Activated CD4-positive, alpha-beta T cell treated with anti-CD3 and anti-CD28 coated beads for 36 hours (primary cell): Measurements from ENCODE around the gene DNASE1L3. TPM values are rescaled to one million over a fixed set of nuclear protein-coding genes. Genes with fewer than 3 reads are reported as not detected.

Experiments
- ATAC-seq: fragments of 200-7000 bp; cut with Tn5 transposase; one replicate; pipeline ENCODE4 v1.10.0; 2021; ENCODE audit warnings: mild to moderate bottlenecking, moderate library complexity
- CTCF ChIA-PET: fragments of 350-600 bp; sonication (Branson Sonifier 250); formaldehyde crosslinking; loops from one replicate; lab custom pipeline; 2021; ENCODE audit warnings: antibody characterized with exemption; lab: Charles Lee
- POLR2A ChIA-PET: fragments of 350-600 bp; sonication (Branson Sonifier 250); formaldehyde crosslinking; loops from one replicate; lab custom pipeline; 2021; ENCODE audit warnings: antibody characterized with exemption, inconsistent platforms; lab: Charles Lee
- DNase-seq: peaks from one replicate; pipeline ENCODE4 v3.0.0-alpha.2; 2020
- H3K27ac Mint-ChIP-seq: one replicate; pipeline ENCODE4 v1.8.0; 2021; ENCODE audit warnings: mixed read lengths
- H3K27me3 Mint-ChIP-seq: one replicate; pipeline ENCODE4 v1.8.0; 2021; ENCODE audit warnings: mixed read lengths
- H3K36me3 Mint-ChIP-seq: one replicate; pipeline ENCODE4 v1.8.0; 2021; ENCODE audit warnings: low read depth, mixed read lengths
- H3K4me1 Mint-ChIP-seq: one replicate; pipeline ENCODE4 v1.8.0; 2021; ENCODE audit warnings: mixed read lengths
- H3K4me3 Mint-ChIP-seq: one replicate; pipeline ENCODE4 v1.8.0; 2021; ENCODE audit warnings: mild to moderate bottlenecking, moderate library complexity, mixed read lengths
- H3K9me3 Mint-ChIP-seq: one replicate; pipeline ENCODE4 v1.8.0; 2021; ENCODE audit warnings: low read depth, mixed read lengths
- intact Hi-C, 2 experiments: fragments of 100-400 bp; cut with DNase I in 1 of 2; cut with micrococcal nuclease in 1 of 2; formaldehyde crosslinking; loops; one replicate each; pipeline versions ENCODE4 v1.14.2 to v1.15.1; 2022 to 2024; cut with DNase I, micrococcal nuclease
- total RNA-seq, 2 experiments: library from RNA; stranded (reverse); gene quantifications; one replicate each; pipeline ENCODE4 v1.2.3, GENCODE V29; 2021

Gene DNASE1L3
- total RNA-seq, 2 experiments from 2014 or later: not detected

DNA sequence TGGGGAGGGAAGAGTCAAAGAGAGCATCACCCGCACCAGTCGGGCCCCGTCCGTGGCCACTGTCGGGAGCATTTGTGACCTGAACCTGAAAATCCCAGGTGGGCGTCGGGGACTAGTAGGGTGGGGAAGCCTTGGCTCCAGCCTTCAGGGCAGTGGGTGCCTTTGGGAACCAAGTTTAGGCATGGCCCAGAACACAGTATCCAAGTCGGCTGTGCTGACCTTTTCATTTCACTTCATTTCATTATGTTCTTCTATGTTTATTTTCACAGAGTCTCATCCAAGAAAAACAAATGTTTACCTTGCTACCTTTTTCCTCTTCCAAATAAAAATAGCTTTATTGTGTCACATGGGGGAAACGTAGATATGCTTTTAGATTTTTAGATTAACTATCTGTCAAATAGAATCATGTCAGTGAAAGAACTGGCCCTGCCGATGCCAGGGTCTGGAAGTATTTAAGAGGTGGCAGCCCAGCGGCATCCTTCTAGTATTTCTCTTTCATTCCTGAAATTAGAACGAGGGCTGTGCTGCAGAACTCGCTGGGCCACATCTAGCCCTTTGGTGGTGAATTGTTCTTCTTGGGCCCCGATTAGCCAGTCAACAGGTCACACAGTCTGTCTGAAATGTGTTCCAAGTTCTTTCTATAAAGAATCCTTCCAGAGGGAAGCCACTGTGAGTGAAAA lies 60.5 kb downstream of the DNASE1L3 start:
- H3K27me3 Mint-ChIP-seq: no peaks in the 10 kb centered on the region
- intact Hi-C loops: no loop called here
- no peak overlapping the region for H3K27ac Mint-ChIP-seq
- no peaks in the 10 kb centered on the region for H3K9me3 Mint-ChIP-seq
- no peaks in the 10 kb centered on the region for H3K4me1 Mint-ChIP-seq
- ChIA-PET POLR2A (no interaction called here), CTCF (interaction anchor here (0.7 to 1.8 kb wide), 5 partner anchors 11 to 110 kb away, joined by 3 to 5 read pairs (median 4); no protein-coding TSS in a partner anchor)
- H3K4me3 Mint-ChIP-seq: no peak overlapping the region
- no peak for ATAC-seq
- no peak for DNase-seq
- H3K36me3 Mint-ChIP-seq: peaks cover 23% of the 10 kb centered on the region

DNA sequence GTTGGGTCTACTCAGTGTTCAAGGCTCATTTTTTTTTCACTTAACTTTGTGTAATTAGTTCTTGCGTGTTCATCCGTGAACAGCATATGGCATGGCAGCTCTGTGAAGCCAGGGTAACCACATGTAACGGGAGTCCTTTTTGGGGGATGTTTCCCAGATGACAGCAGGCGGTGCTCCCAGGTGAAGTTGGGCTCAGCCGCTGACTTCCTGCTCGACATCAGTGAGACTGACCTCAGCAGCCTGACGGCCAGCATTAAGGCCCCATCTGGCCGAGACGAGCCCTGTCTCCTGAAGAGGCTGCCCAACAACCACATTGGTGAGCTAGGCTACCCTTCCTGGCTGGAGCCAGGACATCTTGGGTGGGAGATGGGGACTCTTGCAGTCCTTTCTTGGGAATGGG lies 62.7 kb downstream of the DNASE1L3 start:
- H3K4me3 Mint-ChIP-seq: no peak overlapping the region
- POLR2A ChIA-PET: no interaction called here
- no peaks in the 10 kb centered on the region for H3K4me1 Mint-ChIP-seq
- ATAC-seq (no peak), DNase-seq (no peak)
- intact Hi-C loops: no loop called here
- CTCF ChIA-PET: interaction anchor here (1.0 kb wide), 1 partner anchor 21 kb away, joined by 3 read pairs; no protein-coding TSS in a partner anchor
- peaks cover 24% of the 10 kb centered on the region for H3K36me3 Mint-ChIP-seq
- no peaks in the 10 kb centered on the region for H3K27me3 Mint-ChIP-seq
- H3K9me3 Mint-ChIP-seq: no peaks in the 10 kb centered on the region
- H3K27ac Mint-ChIP-seq: no peak overlapping the region

DNA sequence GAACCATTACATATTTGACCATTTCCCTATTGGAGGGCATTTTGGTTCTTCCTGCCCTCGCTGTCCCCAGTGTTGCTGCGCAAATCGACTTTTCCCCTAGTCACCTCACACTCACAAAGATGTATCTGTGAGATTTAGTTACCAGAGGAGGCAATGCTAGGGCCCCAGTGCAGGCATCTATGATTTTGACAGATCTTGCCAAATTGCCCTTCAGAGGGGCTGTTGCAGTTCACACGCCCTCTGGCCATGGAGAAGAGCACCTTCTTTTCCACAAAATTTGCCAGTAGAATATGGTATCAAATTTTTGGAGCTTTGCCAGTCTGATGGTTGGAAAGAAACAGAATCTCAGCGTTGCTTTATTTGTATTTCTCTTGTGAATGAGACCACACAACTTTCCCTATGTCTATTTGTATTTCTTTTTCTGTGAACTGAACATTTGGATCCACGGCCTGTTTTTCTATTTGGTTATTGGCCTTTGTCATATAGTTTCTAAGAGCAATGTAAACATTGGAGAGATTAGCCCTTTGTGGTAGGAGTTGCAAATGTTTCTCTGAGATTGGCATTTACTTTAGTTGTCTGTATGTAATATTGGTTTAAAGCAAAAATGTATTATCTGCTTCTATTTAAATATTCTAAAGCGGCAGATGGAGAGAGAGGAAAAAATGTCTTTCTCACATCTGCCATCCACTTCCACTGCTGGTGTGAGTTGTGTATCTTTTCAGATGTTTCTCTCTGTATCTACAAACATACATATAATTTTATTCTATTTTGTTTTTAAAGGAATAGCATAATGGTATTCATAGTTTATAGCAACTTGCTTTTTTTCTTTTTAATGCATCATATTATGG lies 66.1 kb downstream of the DNASE1L3 start:
- Mint-ChIP-seq H3K36me3 (peaks cover 20% of the 10 kb centered on the region), H3K9me3 (no peaks in the 10 kb centered on the region), H3K4me1 (no peaks in the 10 kb centered on the region), H3K4me3 (no peak overlapping the region), H3K27me3 (no peaks in the 10 kb centered on the region), H3K27ac (no peak overlapping the region)
- ChIA-PET POLR2A (no interaction called here), CTCF (no interaction called here)
- ATAC-seq (no peak), DNase-seq (no peak)
- intact Hi-C loops: no loop called here

- CTCF ChIA-PET: no interaction called here
- Mint-ChIP-seq H3K9me3 (no peaks in the 10 kb centered on the region), H3K36me3 (peaks cover 17% of the 10 kb centered on the region), H3K27ac (no peak overlapping the region), H3K4me1 (no peaks in the 10 kb centered on the region), H3K27me3 (no peaks in the 10 kb centered on the region), H3K4me3 (no peak overlapping the region)
- POLR2A ChIA-PET: no interaction called here
- intact Hi-C loops: no loop called here
- no peak for ATAC-seq
- no peak for DNase-seq
Measured at GRCh38 chr3:58143417-58144055, 67.2 kb downstream of the DNASE1L3 start.

Other genes with a start within 250 kb of the DNASE1L3 start
- 10 to 100 TPM; 25.4 to 29.1 TPM for gene FLNB, start 202.6 kb downstream of the DNASE1L3 start, total RNA-seq
- 1 to 10 TPM; 3.0 to 3.5 TPM for gene ABHD6, start 26.8 kb upstream of the DNASE1L3 start, total RNA-seq
- 10 to 100 TPM; 16.4 to 16.9 TPM for gene RPP14, start 95.3 kb upstream of the DNASE1L3 start, total RNA-seq
- 1 to 10 TPM; 2.3 to 7.9 TPM for gene HTD2, start 95.5 kb upstream of the DNASE1L3 start, total RNA-seq
- 10 to 100 TPM; 35.2 to 50.7 TPM for gene PXK, start 121.9 kb upstream of the DNASE1L3 start, total RNA-seq
- 10 to 100 TPM; 42.7 to 50.7 TPM for gene PDHB, start 222.9 kb upstream of the DNASE1L3 start, total RNA-seq